OCI-LY3 (cell line): ENCODE measurements around the gene LSS.

ENCODE experiments used
- H2AFZ ChIP-seq: fragments of 200-600, 300-600 bp; shearing (Covaris generic); 2 replicates; pipeline ENCODE4 v1.6.0; 2014; ENCODE audit warnings: antibody characterized with exemption, low read depth, low read length
- H3K27ac ChIP-seq: fragments of 200-600, 300-600 bp; sonication (generic); 2 replicates; pipeline ENCODE4 v1.5.1; 2014; ENCODE audit warnings: mild to moderate bottlenecking, low read length, moderate library complexity, mixed read lengths
- H3K27me3 ChIP-seq: fragments of 200-600, 300-600 bp; sonication (generic); 2 replicates; pipeline ENCODE4 v1.6.1; 2014; ENCODE audit warnings: low read depth, low read length, mixed read lengths
- H3K36me3 ChIP-seq: fragments of 200-600, 300-600 bp; sonication (generic); replicated peaks from 2 replicates; pipeline ENCODE3; 2014; ENCODE audit warnings: low read depth, low read length, mixed read lengths
- H3K4me1 ChIP-seq: fragments of 300-600, 200-600 bp; sonication (generic); 2 replicates; pipeline ENCODE4 v1.6.1; 2014; ENCODE audit warnings: low read length, mixed read lengths
- H3K4me2 ChIP-seq: fragments of 200-600, 300-600 bp; sonication (generic); 2 replicates; pipeline ENCODE4 v1.6.1; 2014; ENCODE audit warnings: low read length, mixed read lengths
- H3K4me3 ChIP-seq: fragments of 300-600, 200-600 bp; sonication (generic); 2 replicates; pipeline ENCODE4 v1.5.1; 2014; ENCODE audit warnings: antibody characterized with exemption, mild to moderate bottlenecking, low read length, moderate library complexity
- H3K79me2 ChIP-seq: fragments of 300-600, 200-600 bp; shearing (Covaris generic); 2 replicates; pipeline ENCODE4 v1.6.1; 2014; ENCODE audit warnings: mild to moderate bottlenecking, low read length, mixed read lengths
- H3K9ac ChIP-seq: fragments of 300-600, 200-600 bp; shearing (Covaris generic); 2 replicates; pipeline ENCODE4 v1.6.0; 2014; ENCODE audit warnings: mild to moderate bottlenecking, low read length, moderate library complexity
- H3K9me3 ChIP-seq: fragments of 200-600, 300-600 bp; shearing (Covaris generic); 2 replicates; pipeline ENCODE4 v1.6.1; 2014; ENCODE audit warnings: low read length, mixed read lengths; ENCODE audit not compliant: insufficient read depth
- H4K20me1 ChIP-seq: fragments of 200-600, 300-600 bp; sonication (generic); 2 replicates; pipeline ENCODE4 v1.6.1; 2016; ENCODE audit warnings: low read length, mixed read lengths; ENCODE audit not compliant: insufficient read depth
- EZH2phosphoT487 ChIP-seq: fragments of 200-600 bp; shearing (Covaris generic); IDR thresholded peaks from 2 replicates; pipeline ENCODE4 v1.6.1; 2018; ENCODE audit warnings: antibody characterized with exemption, mixed run types, low read depth
- TF ChIP-seq, protein P1 (sequence below): fragments of 200-600, 300-600 bp; sonication (generic); IDR thresholded peaks from 2 replicates; pipeline ENCODE4 v1.5.1; 2014; ENCODE audit warnings: antibody characterized with exemption, low read length, low read depth

The LSS gene

GRCh38 chr21:46264046-46264689 lies 35.6 kb upstream of the LSS start:
- Histone ChIP-seq H3K27me3 (no peaks in the 10 kb centered on the region), H3K4me3 (no peak overlapping the region), H3K9ac (no peak overlapping the region), H4K20me1 (no peaks in the 10 kb centered on the region), H3K4me2 (no peak overlapping the region), H3K79me2 (no peaks in the 10 kb centered on the region), H3K36me3 (peaks cover 13% of the 10 kb centered on the region), H3K27ac (no peak overlapping the region), H3K4me1 (no peaks in the 10 kb centered on the region), H3K9me3 (no peaks in the 10 kb centered on the region), H2AFZ (no peak overlapping the region)
- TF ChIP-seq, protein P1, sequence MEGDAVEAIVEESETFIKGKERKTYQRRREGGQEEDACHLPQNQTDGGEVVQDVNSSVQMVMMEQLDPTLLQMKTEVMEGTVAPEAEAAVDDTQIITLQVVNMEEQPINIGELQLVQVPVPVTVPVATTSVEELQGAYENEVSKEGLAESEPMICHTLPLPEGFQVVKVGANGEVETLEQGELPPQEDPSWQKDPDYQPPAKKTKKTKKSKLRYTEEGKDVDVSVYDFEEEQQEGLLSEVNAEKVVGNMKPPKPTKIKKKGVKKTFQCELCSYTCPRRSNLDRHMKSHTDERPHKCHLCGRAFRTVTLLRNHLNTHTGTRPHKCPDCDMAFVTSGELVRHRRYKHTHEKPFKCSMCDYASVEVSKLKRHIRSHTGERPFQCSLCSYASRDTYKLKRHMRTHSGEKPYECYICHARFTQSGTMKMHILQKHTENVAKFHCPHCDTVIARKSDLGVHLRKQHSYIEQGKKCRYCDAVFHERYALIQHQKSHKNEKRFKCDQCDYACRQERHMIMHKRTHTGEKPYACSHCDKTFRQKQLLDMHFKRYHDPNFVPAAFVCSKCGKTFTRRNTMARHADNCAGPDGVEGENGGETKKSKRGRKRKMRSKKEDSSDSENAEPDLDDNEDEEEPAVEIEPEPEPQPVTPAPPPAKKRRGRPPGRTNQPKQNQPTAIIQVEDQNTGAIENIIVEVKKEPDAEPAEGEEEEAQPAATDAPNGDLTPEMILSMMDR: no peak
- TF ChIP-seq EZH2phosphoT487: no peak

DNA sequence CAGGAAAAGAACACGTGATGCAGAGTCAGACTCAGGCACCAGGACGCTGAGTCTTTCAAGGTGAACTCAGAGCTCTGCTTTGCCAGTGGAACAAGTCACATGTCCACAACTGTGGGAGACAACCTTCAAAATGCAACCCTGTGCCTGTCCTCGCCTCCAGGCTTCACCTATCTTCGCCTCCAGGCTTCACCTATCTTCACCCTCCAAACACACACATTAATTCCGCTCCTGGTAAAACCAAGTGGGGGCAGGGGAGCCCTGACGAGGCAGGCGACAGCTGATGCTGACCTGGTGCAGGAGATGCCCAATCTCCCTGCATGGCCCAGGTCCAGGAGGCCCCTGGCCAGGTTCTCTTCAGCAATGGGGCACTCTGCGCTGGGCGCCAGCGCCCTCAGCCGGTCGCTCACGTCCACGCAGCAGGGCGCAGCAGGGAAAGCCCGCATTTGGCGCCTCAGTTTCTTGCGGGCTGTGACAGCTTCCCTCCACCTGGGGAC lies 28.0 kb upstream of the LSS start:
- Histone ChIP-seq H3K36me3 (peaks cover 46% of the 10 kb centered on the region), H3K4me2 (no peak overlapping the region), H3K27ac (no peak overlapping the region), H4K20me1 (no peaks in the 10 kb centered on the region; the same call in 1 of the 2 replicates), H2AFZ (no peak overlapping the region), H3K9ac (no peak overlapping the region), H3K4me3 (no peak overlapping the region), H3K9me3 (no peaks in the 10 kb centered on the region), H3K27me3 (no peaks in the 10 kb centered on the region), H3K4me1 (peaks cover 16% of the 10 kb centered on the region), H3K79me2 (no peaks in the 10 kb centered on the region)
- TF ChIP-seq, protein P1: no peak
- TF ChIP-seq EZH2phosphoT487: no peak

DNA sequence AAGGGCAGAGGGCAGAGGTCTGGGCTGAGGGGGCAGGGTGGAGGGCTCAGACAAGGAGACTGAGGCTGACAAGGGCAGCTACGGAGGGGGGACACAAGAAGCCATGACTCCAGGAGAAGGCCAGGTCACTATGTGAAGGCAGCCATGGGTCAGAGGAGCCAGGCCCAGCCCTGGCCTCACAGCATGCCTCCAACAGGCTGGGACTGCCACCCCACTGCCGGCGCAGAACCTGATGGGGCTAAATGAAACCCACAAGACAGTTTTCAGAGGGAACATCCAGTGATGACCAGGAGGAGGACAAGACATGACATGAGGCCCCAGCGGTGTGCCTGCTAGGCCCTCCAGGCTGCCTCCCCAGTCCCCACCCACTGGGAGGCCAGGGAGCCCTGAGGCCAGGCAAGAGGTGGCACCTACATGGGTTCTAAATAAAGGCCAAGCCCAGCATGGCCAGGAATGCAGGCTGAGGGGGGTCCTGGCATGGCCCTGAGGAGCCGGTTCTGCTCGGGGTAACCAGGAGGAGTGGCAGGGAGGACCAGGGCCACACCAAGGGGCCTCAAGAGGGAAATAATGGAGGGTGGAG lies 27.3 kb upstream of the LSS start:
- no peaks in the 10 kb centered on the region for H3K27me3 ChIP-seq
- peaks cover 53% of the 10 kb centered on the region for H3K36me3 ChIP-seq
- H4K20me1 ChIP-seq: no peaks in the 10 kb centered on the region; the same call in 1 of the 2 replicates
- no peak overlapping the region for H3K9ac ChIP-seq
- H2AFZ ChIP-seq: no peak overlapping the region
- H3K4me1 ChIP-seq: peaks cover 19% of the 10 kb centered on the region
- no peak overlapping the region for H3K4me2 ChIP-seq
- no peaks in the 10 kb centered on the region for H3K9me3 ChIP-seq
- TF ChIP-seq, protein P1: no peak
- TF ChIP-seq EZH2phosphoT487: no peak
- H3K4me3 ChIP-seq: no peak overlapping the region
- H3K27ac ChIP-seq: no peak overlapping the region
- no peaks in the 10 kb centered on the region for H3K79me2 ChIP-seq

DNA sequence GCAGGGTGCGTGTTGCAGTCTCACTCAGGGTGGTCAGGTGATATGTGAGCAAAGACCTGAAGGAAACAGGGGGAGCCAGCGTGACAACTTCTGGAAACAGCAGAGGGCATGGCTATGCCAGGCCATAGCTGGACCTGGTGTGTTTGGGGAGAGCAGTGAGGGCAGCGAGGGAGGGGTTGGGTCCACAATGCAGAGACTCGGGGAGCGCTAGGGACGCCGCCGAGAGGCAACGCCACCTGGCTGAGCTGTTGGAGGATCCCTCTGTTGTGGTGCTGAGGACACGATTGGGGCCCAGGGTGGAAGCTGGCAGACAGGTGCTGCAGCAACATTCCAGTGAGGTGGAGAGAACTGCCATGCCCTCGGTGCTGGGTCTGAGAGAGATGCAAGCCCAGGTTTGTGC lies 26.6 kb upstream of the LSS start:
- Histone ChIP-seq H3K36me3 (peaks cover 60% of the 10 kb centered on the region), H3K9me3 (no peaks in the 10 kb centered on the region), H3K27ac (no peak overlapping the region), H3K79me2 (no peaks in the 10 kb centered on the region), H3K9ac (no peak overlapping the region), H3K27me3 (no peaks in the 10 kb centered on the region), H3K4me1 (peaks cover 25% of the 10 kb centered on the region), H3K4me3 (no peak overlapping the region), H4K20me1 (no peaks in the 10 kb centered on the region; the same call in 1 of the 2 replicates), H2AFZ (no peak overlapping the region), H3K4me2 (no peak overlapping the region)
- TF ChIP-seq EZH2phosphoT487: no peak
- TF ChIP-seq, protein P1: no peak
